ENCODE data around the gene FHL1.

The FHL1 gene

GRCh38 chrX:136122207-136122606, 25.1 kb upstream of the FHL1 start:
- Histone ChIP-seq H3K27ac (ENCODE audit: low read depth, low read length) (no peak overlapping the region), H3K27me3 (ENCODE audit: control insufficient read depth, insufficient read depth, low read length) (no peaks in the 10 kb centered on the region), H3K36me3 (ENCODE audit: control insufficient read depth, insufficient read depth, low read length) (no peaks in the 10 kb centered on the region), H3K4me3 (ENCODE audit: low read depth, low read length) (no peak overlapping the region), H3K4me1 (ENCODE audit: control insufficient read depth, insufficient read depth, low read length) (no peaks in the 10 kb centered on the region), H3K9me3 (ENCODE audit: control insufficient read depth, insufficient read depth, low read depth, low read length) (no peaks in the 10 kb centered on the region), H3K9ac (ENCODE audit: low read length) (no peak overlapping the region)

- Histone ChIP-seq H3K4me3 (ENCODE audit: low read depth, low read length) (no peak overlapping the region), H3K9ac (ENCODE audit: low read length) (no peak overlapping the region), H3K27ac (ENCODE audit: low read depth, low read length) (no peak overlapping the region), H3K4me1 (ENCODE audit: control insufficient read depth, insufficient read depth, low read length) (no peaks in the 10 kb centered on the region), H3K36me3 (ENCODE audit: control insufficient read depth, insufficient read depth, low read length) (no peaks in the 10 kb centered on the region), H3K9me3 (ENCODE audit: control insufficient read depth, insufficient read depth, low read depth, low read length) (no peaks in the 10 kb centered on the region), H3K27me3 (ENCODE audit: control insufficient read depth, insufficient read depth, low read length) (no peaks in the 10 kb centered on the region)
These were observed 22.2 kb upstream of the FHL1 start for GRCh38 chrX:136125106-136125505.

GRCh38 chrX:136126371-136126770, 21.0 kb upstream of the FHL1 start:
- Histone ChIP-seq H3K9ac (ENCODE audit: low read length) (no peak overlapping the region), H3K9me3 (ENCODE audit: control insufficient read depth, insufficient read depth, low read depth, low read length) (no peaks in the 10 kb centered on the region), H3K4me1 (ENCODE audit: control insufficient read depth, insufficient read depth, low read length) (no peaks in the 10 kb centered on the region), H3K36me3 (ENCODE audit: control insufficient read depth, insufficient read depth, low read length) (no peaks in the 10 kb centered on the region), H3K27ac (ENCODE audit: low read depth, low read length) (no peak overlapping the region), H3K27me3 (ENCODE audit: control insufficient read depth, insufficient read depth, low read length) (no peaks in the 10 kb centered on the region), H3K4me3 (ENCODE audit: low read depth, low read length) (no peak overlapping the region)

GRCh38 chrX:136126872-136127406, 20.4 kb upstream of the FHL1 start:
- Histone ChIP-seq H3K27me3 (ENCODE audit: control insufficient read depth, insufficient read depth, low read length) (no peaks in the 10 kb centered on the region), H3K36me3 (ENCODE audit: control insufficient read depth, insufficient read depth, low read length) (no peaks in the 10 kb centered on the region), H3K4me1 (ENCODE audit: control insufficient read depth, insufficient read depth, low read length) (no peaks in the 10 kb centered on the region), H3K9ac (ENCODE audit: low read length) (no peak overlapping the region), H3K9me3 (ENCODE audit: control insufficient read depth, insufficient read depth, low read depth, low read length) (no peaks in the 10 kb centered on the region), H3K4me3 (ENCODE audit: low read depth, low read length) (no peak overlapping the region), H3K27ac (ENCODE audit: low read depth, low read length) (no peak overlapping the region)

GRCh38 chrX:136128743-136129142, 18.6 kb upstream of the FHL1 start:
- Histone ChIP-seq H3K9ac (ENCODE audit: low read length) (no peak overlapping the region), H3K4me3 (ENCODE audit: low read depth, low read length) (no peak overlapping the region), H3K9me3 (ENCODE audit: control insufficient read depth, insufficient read depth, low read depth, low read length) (no peaks in the 10 kb centered on the region), H3K36me3 (ENCODE audit: control insufficient read depth, insufficient read depth, low read length) (no peaks in the 10 kb centered on the region), H3K27ac (ENCODE audit: low read depth, low read length) (no peak overlapping the region), H3K4me1 (ENCODE audit: control insufficient read depth, insufficient read depth, low read length) (no peaks in the 10 kb centered on the region), H3K27me3 (ENCODE audit: control insufficient read depth, insufficient read depth, low read length) (no peaks in the 10 kb centered on the region)

GRCh38 chrX:136130931-136131833, 16.2 kb upstream of the FHL1 start:
- H3K9me3 ChIP-seq (ENCODE audit: control insufficient read depth, insufficient read depth, low read depth, low read length): no peaks in the 10 kb centered on the region
- H3K9ac ChIP-seq (ENCODE audit: low read length): no peak overlapping the region
- no peak overlapping the region for H3K27ac ChIP-seq (ENCODE audit: low read depth, low read length)
- no peak overlapping the region for H3K4me3 ChIP-seq (ENCODE audit: low read depth, low read length)
- no peaks in the 10 kb centered on the region for H3K27me3 ChIP-seq (ENCODE audit: control insufficient read depth, insufficient read depth, low read length)
- H3K4me1 ChIP-seq (ENCODE audit: control insufficient read depth, insufficient read depth, low read length): no peaks in the 10 kb centered on the region
- H3K36me3 ChIP-seq (ENCODE audit: control insufficient read depth, insufficient read depth, low read length): no peaks in the 10 kb centered on the region

GRCh38 chrX:136138939-136139338, 8.4 kb upstream of the FHL1 start:
- Histone ChIP-seq H3K4me3 (ENCODE audit: low read depth, low read length) (no peak overlapping the region), H3K27ac (ENCODE audit: low read depth, low read length) (no peak overlapping the region), H3K9ac (ENCODE audit: low read length) (no peak overlapping the region), H3K4me1 (ENCODE audit: control insufficient read depth, insufficient read depth, low read length) (peaks cover 4% of the 10 kb centered on the region; the same call in 1 of the 2 replicates), H3K36me3 (ENCODE audit: control insufficient read depth, insufficient read depth, low read length) (no peaks in the 10 kb centered on the region), H3K9me3 (ENCODE audit: control insufficient read depth, insufficient read depth, low read depth, low read length) (no peaks in the 10 kb centered on the region), H3K27me3 (ENCODE audit: control insufficient read depth, insufficient read depth, low read length) (no peaks in the 10 kb centered on the region)

GRCh38 chrX:136141569-136141968, 5.8 kb upstream of the FHL1 start:
- peaks cover 7% of the 10 kb centered on the region; the same call in 1 of the 2 replicates for H3K4me1 ChIP-seq (ENCODE audit: control insufficient read depth, insufficient read depth, low read length)
- H3K9me3 ChIP-seq (ENCODE audit: control insufficient read depth, insufficient read depth, low read depth, low read length): no peaks in the 10 kb centered on the region
- no peaks in the 10 kb centered on the region for H3K36me3 ChIP-seq (ENCODE audit: control insufficient read depth, insufficient read depth, low read length)
- H3K27ac ChIP-seq (ENCODE audit: low read depth, low read length): no peak overlapping the region
- no peak overlapping the region for H3K4me3 ChIP-seq (ENCODE audit: low read depth, low read length)
- peaks cover 24% of the 10 kb centered on the region for H3K27me3 ChIP-seq (ENCODE audit: control insufficient read depth, insufficient read depth, low read length)
- no peak overlapping the region for H3K9ac ChIP-seq (ENCODE audit: low read length)

- H3K27me3 ChIP-seq (ENCODE audit: control insufficient read depth, insufficient read depth, low read length): peaks cover 27% of the 10 kb centered on the region
- no peak overlapping the region for H3K27ac ChIP-seq (ENCODE audit: low read depth, low read length)
- H3K9me3 ChIP-seq (ENCODE audit: control insufficient read depth, insufficient read depth, low read depth, low read length): no peaks in the 10 kb centered on the region
- no peaks in the 10 kb centered on the region for H3K36me3 ChIP-seq (ENCODE audit: control insufficient read depth, insufficient read depth, low read length)
- no peak overlapping the region for H3K4me3 ChIP-seq (ENCODE audit: low read depth, low read length)
- H3K9ac ChIP-seq (ENCODE audit: low read length): no peak overlapping the region
- peaks cover 7% of the 10 kb centered on the region; the same call in 1 of the 2 replicates for H3K4me1 ChIP-seq (ENCODE audit: control insufficient read depth, insufficient read depth, low read length)
These were observed 4.7 kb upstream of the FHL1 start for GRCh38 chrX:136142592-136142991.

GRCh38 chrX:136143711-136144110, 3.6 kb upstream of the FHL1 start:
- H3K4me1 ChIP-seq (ENCODE audit: control insufficient read depth, insufficient read depth, low read length): peaks cover 7% of the 10 kb centered on the region
- H3K4me3 ChIP-seq (ENCODE audit: low read depth, low read length): no peak overlapping the region
- no peaks in the 10 kb centered on the region for H3K9me3 ChIP-seq (ENCODE audit: control insufficient read depth, insufficient read depth, low read depth, low read length)
- H3K27ac ChIP-seq (ENCODE audit: low read depth, low read length): no peak overlapping the region
- H3K36me3 ChIP-seq (ENCODE audit: control insufficient read depth, insufficient read depth, low read length): no peaks in the 10 kb centered on the region
- H3K9ac ChIP-seq (ENCODE audit: low read length): no peak overlapping the region
- H3K27me3 ChIP-seq (ENCODE audit: control insufficient read depth, insufficient read depth, low read length): peaks cover 32% of the 10 kb centered on the region

GRCh38 chrX:136146614-136147314, 569 bp upstream of the FHL1 start:
- Histone ChIP-seq H3K4me1 (ENCODE audit: control insufficient read depth, insufficient read depth, low read length) (peaks cover 8% of the 10 kb centered on the region), H3K9ac (ENCODE audit: low read length) (peak overlapping the region; percentile 38), H3K27ac (ENCODE audit: low read depth, low read length) (no peak overlapping the region)

More at GRCh38 chrX:136146614-136147314, 569 bp upstream of the FHL1 start:
- Histone ChIP-seq H3K9me3 (ENCODE audit: control insufficient read depth, insufficient read depth, low read depth, low read length) (no peaks in the 10 kb centered on the region), H3K36me3 (ENCODE audit: control insufficient read depth, insufficient read depth, low read length) (no peaks in the 10 kb centered on the region), H3K27me3 (ENCODE audit: control insufficient read depth, insufficient read depth, low read length) (peaks cover 43% of the 10 kb centered on the region), H3K4me3 (ENCODE audit: low read depth, low read length) (peak overlapping the region; percentile 83)
